T-helper 1 cell treated with Interleukin-12 subunit alpha and Interleukin-12 subunit beta and Interleukin-4 antibody, amounts not matched to agents 30 ng/mL and 1 ng/mL, for 36 hours (primary cell): ENCODE results near the gene GJD4. TPM values are rescaled to one million over a fixed set of nuclear protein-coding genes. Genes with fewer than 3 reads are reported as not detected.

Experiments
- intact Hi-C: fragments of 100-400 bp; cut with micrococcal nuclease; formaldehyde crosslinking; loops from one replicate; pipeline ENCODE4 v1.15.1; 2024
- total RNA-seq: library from RNA; stranded (reverse); gene quantifications from 2 replicates; pipeline ENCODE4 v1.2.3, GENCODE V29; 2022

GJD4 gene
- not detected in 2 replicates for total RNA-seq

GRCh38 chr10:35605191-35605590 is at the start of gene GJD4:
GJD4 (plus strand) TSS chr10:35605341; CDS start chr10:35605568, 227 bp downstream.
- intact Hi-C loops: no loop called here

GRCh38 chr10:35555962-35556930 is 48.9 kb upstream of the GJD4 start:
- intact Hi-C loops: no loop called here

GRCh38 chr10:35558276-35558675 is 46.9 kb upstream of the GJD4 start:
- intact Hi-C loops: no loop called here

GRCh38 chr10:35559416-35559815 is 45.7 kb upstream of the GJD4 start:
- intact Hi-C loops: no loop called here

- intact Hi-C loops: loop anchor here (2.0 kb wide), 1 partner anchor 223 kb away; no protein-coding TSS in a partner anchor
These were observed 43.4 kb upstream of the GJD4 start for GRCh38 chr10:35561715-35562114.

- intact Hi-C loops: loop anchor here (2.0 kb wide), 1 partner anchor 224 kb away; no protein-coding TSS in a partner anchor
These were observed 42.7 kb upstream of the GJD4 start for GRCh38 chr10:35562427-35562826.

- intact Hi-C loops: loop anchor here (1.0 to 2.0 kb wide), 3 partner anchors 225 to 443 kb away; no protein-coding TSS in a partner anchor
These were observed 41.8 kb upstream of the GJD4 start for GRCh38 chr10:35563261-35563891.

- intact Hi-C loops: no loop called here
These were observed 40.7 kb upstream of the GJD4 start for GRCh38 chr10:35564341-35564968.

GRCh38 chr10:35565602-35566081 is 39.5 kb upstream of the GJD4 start:
- intact Hi-C loops: no loop called here

GRCh38 chr10:35567951-35568350 is 37.2 kb upstream of the GJD4 start:
- intact Hi-C loops: no loop called here

GRCh38 chr10:35568483-35569015 is 36.6 kb upstream of the GJD4 start:
- intact Hi-C loops: no loop called here

- intact Hi-C loops: no loop called here
These were observed 35.9 kb upstream of the GJD4 start for GRCh38 chr10:35569111-35569707.

- intact Hi-C loops: no loop called here
These were observed 35.3 kb upstream of the GJD4 start for GRCh38 chr10:35569836-35570235.

GRCh38 chr10:35570397-35570796 is 34.7 kb upstream of the GJD4 start:
- intact Hi-C loops: no loop called here

GRCh38 chr10:35572583-35572982 is 32.6 kb upstream of the GJD4 start:
- intact Hi-C loops: no loop called here

- intact Hi-C loops: no loop called here
These were observed 31.3 kb upstream of the GJD4 start for GRCh38 chr10:35573796-35574195.

- intact Hi-C loops: no loop called here
These were observed 30.2 kb upstream of the GJD4 start for GRCh38 chr10:35574924-35575352.

- intact Hi-C loops: no loop called here
These were observed 29.5 kb upstream of the GJD4 start for GRCh38 chr10:35575640-35576039.

- intact Hi-C loops: no loop called here
These were observed 28.4 kb upstream of the GJD4 start for GRCh38 chr10:35576730-35577129.

GRCh38 chr10:35577926-35578617 is 27.1 kb upstream of the GJD4 start:
- intact Hi-C loops: no loop called here
